ENCODE results near the gene ABCF1.

DNA sequence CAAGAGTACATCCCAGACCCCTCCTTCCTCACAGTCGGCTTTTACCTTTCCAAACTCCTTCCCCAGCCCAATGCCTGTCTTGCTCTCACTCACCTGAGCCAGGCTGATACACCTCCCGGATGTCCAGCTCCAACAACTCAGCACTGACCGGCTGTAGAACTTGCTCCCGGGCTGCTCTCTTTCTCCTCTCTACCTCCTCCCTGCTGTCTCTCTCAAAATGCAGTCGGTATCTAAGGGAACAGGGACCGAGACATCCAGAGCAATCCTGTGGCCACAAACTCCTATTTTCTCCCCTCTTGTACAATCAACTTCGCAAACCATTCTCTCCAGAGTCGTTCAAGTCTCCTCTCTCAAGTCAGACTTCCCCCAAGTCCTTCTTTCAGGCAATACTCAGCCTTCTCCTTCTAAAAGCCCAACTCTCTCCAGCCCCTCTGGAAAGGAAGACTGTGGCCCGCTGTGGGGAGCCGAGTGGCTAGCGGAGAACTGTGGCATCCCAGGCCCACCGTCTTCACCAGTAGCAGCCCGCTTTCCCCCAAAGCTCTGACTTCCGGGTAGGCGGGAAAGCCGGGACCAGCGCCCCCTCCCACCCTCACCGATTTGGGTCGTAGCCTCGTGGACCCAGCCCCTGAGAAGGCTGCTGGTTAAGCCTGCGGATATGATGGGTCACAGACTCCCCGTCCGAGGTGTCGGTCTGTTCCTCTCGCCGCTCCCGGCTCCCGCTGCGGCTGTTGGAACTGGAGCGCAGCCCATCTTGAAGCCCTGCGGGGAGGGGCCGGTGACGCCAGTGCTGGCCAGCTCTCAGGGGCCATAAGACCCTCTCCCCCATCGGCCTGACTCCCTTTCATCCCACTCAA lies 16.1 kb upstream of the ABCF1 start:
- TF ChIP-seq CTCF (IDR thresholded peaks at IDR 0.05) (no peak), POLR2A (IDR thresholded peaks at IDR 0.05) (no peak)

All from suprapubic skin (tissue), 3 donors.